HFF-Myc (cell line): ENCODE data around the gene CDR2.
A peak's percentile ranks its signal among the peaks of the same experiment; 100 is the strongest.

Experiments used
- DNase-seq: peaks from one replicate; pipeline ENCODE4 v3.0.0-alpha.2; 2011; ENCODE audit warnings: low read depth; ENCODE audit errors: extremely low read depth
- H3K4me3 ChIP-seq: replicated peaks from 2 replicates; pipeline ENCODE4 v1.5.1; 2011; ENCODE audit warnings: low read depth, mild to moderate bottlenecking, control low read depth, low read length
- TF ChIP-seq, protein P1 (sequence below): IDR thresholded peaks from 2 replicates; pipeline ENCODE4 v1.5.1; 2012; ENCODE audit warnings: mild to moderate bottlenecking, low read depth, low read length, control low read depth; ENCODE audit errors: missing control alignments

The CDR2 gene

DNA sequence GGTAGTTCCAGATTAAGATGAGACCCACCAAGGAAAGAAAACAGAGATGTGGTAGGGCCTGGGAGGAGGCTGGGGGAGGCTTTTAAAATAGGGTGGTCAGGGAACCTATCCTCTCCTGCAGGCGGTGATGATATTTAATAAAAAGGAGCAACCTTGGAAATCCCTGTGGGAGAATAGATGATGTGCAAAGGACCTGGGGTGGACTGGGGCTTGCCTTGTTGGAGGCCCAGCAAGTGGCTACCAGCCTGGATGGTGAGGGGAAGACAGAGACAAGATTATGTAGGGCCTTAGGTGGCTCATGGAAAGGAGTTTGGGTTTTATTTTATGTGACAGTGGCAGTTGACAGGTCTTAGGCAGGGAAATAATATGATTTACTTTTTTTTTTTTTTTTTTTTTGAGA is 75.4 kb downstream of the CDR2 start:
- DNase-seq = no peak
- peak overlapping the region; percentile 79 for H3K4me3 ChIP-seq
- TF ChIP-seq, protein P1, sequence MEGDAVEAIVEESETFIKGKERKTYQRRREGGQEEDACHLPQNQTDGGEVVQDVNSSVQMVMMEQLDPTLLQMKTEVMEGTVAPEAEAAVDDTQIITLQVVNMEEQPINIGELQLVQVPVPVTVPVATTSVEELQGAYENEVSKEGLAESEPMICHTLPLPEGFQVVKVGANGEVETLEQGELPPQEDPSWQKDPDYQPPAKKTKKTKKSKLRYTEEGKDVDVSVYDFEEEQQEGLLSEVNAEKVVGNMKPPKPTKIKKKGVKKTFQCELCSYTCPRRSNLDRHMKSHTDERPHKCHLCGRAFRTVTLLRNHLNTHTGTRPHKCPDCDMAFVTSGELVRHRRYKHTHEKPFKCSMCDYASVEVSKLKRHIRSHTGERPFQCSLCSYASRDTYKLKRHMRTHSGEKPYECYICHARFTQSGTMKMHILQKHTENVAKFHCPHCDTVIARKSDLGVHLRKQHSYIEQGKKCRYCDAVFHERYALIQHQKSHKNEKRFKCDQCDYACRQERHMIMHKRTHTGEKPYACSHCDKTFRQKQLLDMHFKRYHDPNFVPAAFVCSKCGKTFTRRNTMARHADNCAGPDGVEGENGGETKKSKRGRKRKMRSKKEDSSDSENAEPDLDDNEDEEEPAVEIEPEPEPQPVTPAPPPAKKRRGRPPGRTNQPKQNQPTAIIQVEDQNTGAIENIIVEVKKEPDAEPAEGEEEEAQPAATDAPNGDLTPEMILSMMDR = no peak

DNA sequence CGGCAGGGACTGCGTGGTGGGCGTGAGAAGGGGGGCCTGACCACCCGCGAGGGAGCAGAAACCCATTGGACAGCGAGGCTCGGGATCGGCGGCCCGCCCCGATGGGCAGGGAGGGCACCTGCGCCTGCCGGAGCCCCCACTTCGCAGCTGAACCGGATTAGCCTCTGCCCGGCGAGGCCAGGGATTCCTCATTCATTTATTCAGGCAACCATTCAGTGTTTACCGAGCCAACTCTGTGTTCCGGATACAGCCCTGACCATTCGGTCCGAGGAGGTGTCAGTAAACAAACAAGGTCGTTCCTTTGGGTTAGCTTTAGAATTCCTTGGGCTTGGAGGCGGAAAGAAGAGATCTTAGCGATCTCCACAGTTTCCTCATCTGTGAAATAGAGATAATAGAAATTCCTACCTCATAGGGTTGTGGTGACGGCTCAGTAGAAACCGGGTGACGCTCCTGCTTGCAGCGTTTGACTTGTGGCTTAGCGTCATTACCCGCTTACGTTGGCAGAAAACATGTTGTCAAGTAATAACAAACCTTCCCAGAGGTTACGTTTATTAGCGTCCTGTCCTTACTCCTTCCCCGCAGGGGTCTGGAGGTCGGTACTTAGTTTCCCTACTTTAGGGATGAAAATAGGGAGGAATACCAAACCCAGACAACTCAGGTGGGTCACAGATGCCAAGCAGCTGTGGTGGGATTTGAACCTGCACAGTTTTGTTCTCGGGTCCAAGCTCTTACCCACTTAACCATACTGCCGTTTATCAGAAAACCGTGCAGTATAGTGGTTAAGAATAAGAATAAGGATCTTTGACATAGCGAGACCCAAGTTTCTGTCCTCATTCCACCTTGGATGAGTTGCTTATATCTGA is 76.3 kb downstream of the CDR2 start:
- DNase-seq = peak; percentile 83
- TF ChIP-seq, protein P1 = no peak
- H3K4me3 ChIP-seq = peak overlapping the region; percentile 79

DNA sequence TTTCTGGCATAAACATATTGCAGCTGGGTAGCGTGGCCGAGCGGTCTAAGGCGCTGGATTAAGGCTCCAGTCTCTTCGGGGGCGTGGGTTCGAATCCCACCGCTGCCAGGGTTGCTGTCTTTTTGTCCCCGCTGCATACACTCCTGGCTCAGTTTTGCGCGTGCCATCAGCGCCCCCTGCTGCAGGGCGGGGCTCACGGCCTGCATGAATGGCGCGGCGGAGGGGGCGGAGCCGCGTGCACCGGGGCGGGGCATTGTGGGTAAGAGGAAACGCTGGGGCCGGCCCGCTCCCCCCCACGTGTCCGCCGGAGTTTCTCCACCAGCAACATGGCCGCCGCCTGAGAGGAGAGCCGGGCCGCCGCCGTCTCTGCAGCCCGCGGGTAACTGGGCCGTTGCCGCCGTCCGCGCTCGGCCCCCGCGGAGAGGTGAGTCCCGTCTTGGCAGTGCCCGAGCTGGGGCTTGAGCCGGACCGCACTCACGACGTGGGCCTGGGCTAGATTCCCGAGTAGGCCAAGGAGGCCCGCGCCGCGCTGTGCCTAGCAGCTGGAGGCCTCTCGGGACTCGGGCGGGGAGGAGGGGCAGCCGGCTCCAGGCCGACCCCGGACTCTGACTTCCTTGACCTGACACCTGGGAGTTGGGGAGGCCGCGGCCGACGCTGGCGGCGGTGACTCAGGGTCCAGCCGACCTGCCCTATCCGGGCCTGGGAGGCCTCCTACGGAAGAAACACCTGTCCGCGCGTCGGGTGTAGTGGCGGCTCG is 77.1 kb downstream of the CDR2 start, which contains the start of gene POLR3E:
Gene POLR3E (plus strand): TSS at position 296 of the 757 bp plus-strand sequence. CDS start 5,560 bp downstream, outside the sequence.
- H3K4me3 ChIP-seq = peak within 1 kb of the TSS; percentile 79
- peak; percentile 92 for DNase-seq
- TF ChIP-seq, protein P1 = peak; percentile 85

DNA sequence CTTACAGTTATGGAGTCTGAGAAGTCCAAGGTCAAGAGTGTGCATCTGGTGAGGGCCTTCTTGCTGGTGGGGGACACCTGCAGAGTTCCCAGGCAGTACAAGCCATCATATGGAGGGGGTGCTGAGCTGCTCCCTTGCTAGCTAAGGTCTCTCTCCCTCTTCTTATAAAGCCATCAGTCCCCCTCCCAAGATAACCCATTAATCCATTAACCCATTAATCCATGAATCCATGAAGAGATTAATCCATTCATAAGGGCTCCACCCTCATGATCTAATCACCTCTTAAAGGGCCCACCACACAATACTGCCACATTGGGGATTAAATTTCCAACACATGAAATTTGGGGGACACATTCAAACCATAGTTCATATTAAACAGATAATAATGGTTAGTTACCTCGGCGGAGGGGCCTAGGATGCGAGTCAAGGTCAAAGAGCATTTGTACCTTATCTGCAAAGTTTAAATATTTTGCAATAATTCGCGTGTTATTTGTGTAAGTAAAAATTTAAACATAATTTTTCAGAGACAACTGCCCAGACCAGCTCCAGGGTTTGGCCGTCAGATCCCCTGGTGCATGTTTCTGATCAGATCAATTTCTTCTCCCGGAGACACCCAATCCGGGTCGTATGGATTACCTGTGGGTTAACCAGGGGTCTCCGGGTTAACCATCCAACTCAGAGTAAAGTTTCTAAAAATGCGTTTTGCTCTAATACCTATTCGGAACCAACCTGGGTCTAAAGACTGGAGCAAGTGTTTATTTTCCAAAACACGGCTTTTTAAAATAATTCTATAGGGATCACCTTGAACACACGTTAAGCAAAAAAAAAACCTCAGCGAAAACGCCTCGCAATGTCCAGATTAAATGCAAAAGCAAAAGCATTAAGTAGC is 78.0 kb downstream of the CDR2 start:
- H3K4me3 ChIP-seq = peak overlapping the region; percentile 79
- no peak for DNase-seq
- TF ChIP-seq, protein P1 = no peak
